IMR-90 (cell line): ENCODE data around the gene CIT. TPM values are rescaled to one million over a fixed set of nuclear protein-coding genes. Genes with fewer than 3 reads are reported as not detected.

Source experiments
- ATAC-seq: fragments of 200-7000 bp; cut with Tn5 transposase; 2 replicates; pipeline ENCODE4 v1.9.1; 2020; ENCODE audit warnings: low read depth, mild to moderate bottlenecking, moderate library complexity
- BruUV-seq: library from RNA; stranded (reverse); fragments of 400-500 nt; replicated peaks from 2 replicates; lab custom pipeline; 2021; lab: Mats Ljungman, UMichigan
- CTCF ChIA-PET: fragments of 300-600 bp; formaldehyde crosslinking; extraction: SDS; loops from one replicate; lab custom pipeline; 2021; ENCODE audit warnings: antibody characterized with exemption; lab: Yijun Ruan, JAX
- POLR2A ChIA-PET: fragments of 300-600 bp; sonication (Branson Sonifier 250); formaldehyde crosslinking; loops from one replicate; lab custom pipeline; 2022; ENCODE audit warnings: antibody characterized with exemption; ENCODE audit not compliant: unreplicated experiment; lab: Charles Lee
- DNase-seq: peaks from one replicate; pipeline ENCODE4 v3.0.0; 2013
- H2AFZ ChIP-seq: replicated peaks from 2 replicates; pipeline ENCODE3; 2013; ENCODE audit warnings: low read length, mild to moderate bottlenecking; ENCODE audit not compliant: poor library complexity
- H2AK5ac ChIP-seq: 2 replicates; pipeline ENCODE4 v1.6.1; 2013; ENCODE audit warnings: low read depth, low read length, inconsistent platforms
- H2AK9ac ChIP-seq: replicated peaks from 2 replicates; pipeline ENCODE3; 2013; ENCODE audit warnings: mild to moderate bottlenecking, low read depth, low read length, moderate library complexity; ENCODE audit not compliant: poor library complexity
- H2BK120ac ChIP-seq: 2 replicates; pipeline ENCODE4 v1.6.1; 2013; ENCODE audit warnings: low read depth, low read length, inconsistent platforms
- H2BK15ac ChIP-seq: 3 replicates; pipeline ENCODE4 v1.6.1; 2013; ENCODE audit warnings: low read depth, low read length, inconsistent platforms
- H2BK20ac ChIP-seq: 2 replicates; pipeline ENCODE4 v1.6.1; 2013; ENCODE audit warnings: low read depth, mild to moderate bottlenecking, inconsistent platforms, low read length, moderate library complexity
- H2BK5ac ChIP-seq: 2 replicates; pipeline ENCODE4 v1.6.1; 2013; ENCODE audit warnings: mild to moderate bottlenecking, low read depth, low read length, inconsistent platforms; ENCODE audit not compliant: poor library complexity, severe bottlenecking
- H3K14ac ChIP-seq: replicated peaks from 2 replicates; pipeline ENCODE4 v1.6.1; 2013; ENCODE audit warnings: low read depth, low read length, inconsistent platforms
- H3K18ac ChIP-seq: 2 replicates; pipeline ENCODE4 v1.6.1; 2013; ENCODE audit warnings: low read depth, low read length, control low read depth
- H3K23ac ChIP-seq: 2 replicates; pipeline ENCODE4 v1.6.1; 2013; ENCODE audit warnings: low read depth, low read length, inconsistent platforms
- H3K27ac ChIP-seq: 2 replicates; pipeline ENCODE4 v1.5.1; 2013; ENCODE audit warnings: mild to moderate bottlenecking, control low read depth, low read length; ENCODE audit not compliant: insufficient read depth
- H3K27me3 ChIP-seq: 2 replicates; pipeline ENCODE4 v1.6.1; 2013; ENCODE audit warnings: low read length; ENCODE audit not compliant: control insufficient read depth, insufficient read depth
- H3K36me3 ChIP-seq: 2 replicates; pipeline ENCODE4 v1.6.1; 2013; ENCODE audit warnings: low read length, mixed read lengths; ENCODE audit not compliant: control insufficient read depth, insufficient read depth
- H3K4ac ChIP-seq: 2 replicates; pipeline ENCODE4 v1.6.1; 2013; ENCODE audit warnings: low read depth, low read length, inconsistent platforms
- H3K4me1 ChIP-seq: 2 replicates; pipeline ENCODE4 v1.6.1; 2013; ENCODE audit warnings: low read length, mixed read lengths; ENCODE audit not compliant: control insufficient read depth, insufficient read depth
- H3K4me2 ChIP-seq: 2 replicates; pipeline ENCODE4 v1.6.1; 2013; ENCODE audit warnings: low read depth, mild to moderate bottlenecking, control low read depth, low read length, moderate library complexity
- H3K4me3 ChIP-seq: 2 replicates; pipeline ENCODE4 v1.5.1; 2013; ENCODE audit warnings: low read depth, mild to moderate bottlenecking, control low read depth, low read length, moderate library complexity; ENCODE audit not compliant: insufficient read depth
- H3K56ac ChIP-seq: 2 replicates; pipeline ENCODE4 v1.6.1; 2013; ENCODE audit warnings: low read length, inconsistent platforms; ENCODE audit not compliant: insufficient read depth; ENCODE audit errors: extremely low read depth
- H3K79me1 ChIP-seq, 2 experiments: 2 replicates each; pipeline ENCODE4 v1.6.1; 2013; ENCODE audit warnings: low read length in 2 of 2, inconsistent platforms in 1 of 2, low read depth in 1 of 2
- H3K9ac ChIP-seq: 2 replicates; pipeline ENCODE4 v1.6.1; 2013; ENCODE audit warnings: low read depth, low read length, control low read depth
- H3K9me1 ChIP-seq: 2 replicates; pipeline ENCODE4 v1.6.1; 2013; ENCODE audit warnings: low read length, inconsistent platforms; ENCODE audit not compliant: insufficient read depth
- H3K9me3 ChIP-seq: 2 replicates; pipeline ENCODE4 v1.6.1; 2013; ENCODE audit warnings: low read length; ENCODE audit not compliant: control insufficient read depth, insufficient read depth
- H4K20me1 ChIP-seq: 2 replicates; pipeline ENCODE4 v1.6.1; 2013; ENCODE audit warnings: low read length, inconsistent platforms; ENCODE audit not compliant: insufficient read depth
- H4K5ac ChIP-seq: 2 replicates; pipeline ENCODE4 v1.6.1; 2013; ENCODE audit warnings: mild to moderate bottlenecking, low read depth, low read length, control low read depth
- H4K8ac ChIP-seq, 2 experiments: 2 replicates each; pipeline ENCODE4 v1.6.1; 2013; ENCODE audit warnings: low read depth in 2 of 2, low read length in 2 of 2, control low read depth in 1 of 2, inconsistent platforms in 1 of 2
- H4K91ac ChIP-seq: 2 replicates; pipeline ENCODE4 v1.6.1; 2013; ENCODE audit warnings: low read depth, low read length, inconsistent platforms; ENCODE audit not compliant: insufficient read depth
- BHLHE40 ChIP-seq: fragments of 150-350 bp; IDR thresholded peaks from 2 replicates; pipeline ENCODE4 v1.6.1; 2016; ENCODE audit warnings: mild to moderate bottlenecking, low read depth, low read length
- CEBPB ChIP-seq: IDR thresholded peaks from 2 replicates; pipeline ENCODE4 v1.6.1; 2012; ENCODE audit warnings: low read depth, low read length, improper control_type of control experiment
- FOS ChIP-seq: fragments of 150-350 bp; IDR thresholded peaks from 2 replicates; pipeline ENCODE4 v1.6.1; 2016; ENCODE audit warnings: low read depth, low read length
- MXI1 ChIP-seq: IDR thresholded peaks from 2 replicates; pipeline ENCODE4 v1.6.1; 2012; ENCODE audit warnings: low read depth, mild to moderate bottlenecking, low read length, moderate library complexity, borderline replicate concordance
- NFE2L2 ChIP-seq: fragments of 150-350 bp; IDR thresholded peaks from 2 replicates; pipeline ENCODE4 v1.6.1; 2016; ENCODE audit warnings: low read depth, mild to moderate bottlenecking, low read length
- RAD21 ChIP-seq: IDR thresholded peaks from 2 replicates; pipeline ENCODE4 v1.6.1; 2012; ENCODE audit warnings: low read length, improper control_type of control experiment
- RCOR1 ChIP-seq: IDR thresholded peaks from 2 replicates; pipeline ENCODE4 v1.6.1; 2012; ENCODE audit warnings: mild to moderate bottlenecking, low read length, improper control_type of control experiment; ENCODE audit not compliant: insufficient replicate concordance
- RFX5 ChIP-seq: IDR thresholded peaks from 2 replicates; pipeline ENCODE4 v1.8.0; 2012; ENCODE audit warnings: low read depth, mild to moderate bottlenecking, low read length, moderate library complexity
- SMC3 ChIP-seq: fragments of 150-350 bp; IDR thresholded peaks from 2 replicates; pipeline ENCODE4 v1.6.1; 2016; ENCODE audit warnings: low read depth, mild to moderate bottlenecking, antibody characterized with exemption, low read length, moderate library complexity
- WGBS, 2 experiments: methylation state at CpG; one replicate each; pipeline versions ENCODE4 v1.1.5 to v1.1.7; 2013; ENCODE audit warnings: missing lambda C conversion rate in 2 of 2; ENCODE audit not compliant: insufficient read length in 1 of 2; ENCODE audit errors: extremely low coverage in 2 of 2; 5-methylcytosine and 5-hydroxymethylcytosine counted together
- dilution Hi-C: fragments of 300-500 bp; cut with HindIII; formaldehyde crosslinking; loops from one replicate; pipeline ENCODE4 v1.14.3; 2018; ENCODE audit warnings: low sequenced_read_pairs; ENCODE audit not compliant: unreplicated experiment
- in situ Hi-C: fragments of 300-500 bp; cut with MboI; formaldehyde crosslinking; loops from 3 replicates; pipeline ENCODE4 v1.14.3; 2019; ENCODE audit warnings: low sequenced_read_pairs, inconsistent platforms, mixed read lengths
- intact Hi-C: fragments of 100-400 bp; cut with micrococcal nuclease; formaldehyde crosslinking; loops from 2 replicates; pipeline ENCODE4 v1.10.0; 2022
- polyA plus RNA-seq, 3 experiments: library from polyadenylated mRNA; depleted of rRNA; stranded (reverse); fragments of >200 nt; gene quantifications; 2 replicates each; pipeline ENCODE4 v1.2.3, GENCODE V29; 2012; ENCODE audit warnings: low replicate concordance in 1 of 3
- total RNA-seq: library from RNA; depleted of rRNA; stranded (reverse); fragments of >200 nt; gene quantifications from 2 replicates; pipeline ENCODE4 v1.2.3, GENCODE V29; 2012
- TF ChIP-seq, protein P1 (sequence below): fragments of 150-350 bp; IDR thresholded peaks from 2 replicates; pipeline ENCODE4 v1.6.1; 2016; ENCODE audit warnings: low read depth, mild to moderate bottlenecking, low read length, moderate library complexity, borderline replicate concordance

Gene CIT
- total and polyA plus RNA-seq, 2 of the 4 experiments (the other 2 are of a cell fraction): 13.1 to 21.0 TPM

DNA sequence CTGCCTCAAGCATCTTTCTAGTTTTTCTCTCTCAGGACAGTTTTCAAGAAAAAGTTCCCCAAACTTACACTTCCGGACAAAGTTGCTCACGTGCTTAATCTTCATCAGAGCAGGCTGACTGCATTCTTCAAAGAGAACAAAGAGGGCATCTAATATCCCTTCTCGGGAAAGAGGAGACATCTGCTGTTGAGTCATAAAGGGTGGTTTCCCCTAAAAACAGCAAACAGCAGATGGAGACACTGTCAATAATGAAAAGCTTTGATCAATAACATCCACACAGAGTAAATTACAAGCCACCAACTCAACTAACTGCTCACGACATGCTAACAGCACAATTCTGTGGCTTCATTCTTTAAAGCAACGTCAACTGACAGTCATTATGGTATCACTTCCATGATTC lies 8.1 kb downstream of the CIT start:
- H3K36me3 ChIP-seq: peaks cover 2% of the 10 kb centered on the region; the same call in 1 of the 2 replicates
- H3K9ac ChIP-seq: no peak overlapping the region
- dilution Hi-C loops (no loop called here), in situ Hi-C loops (no loop called here), intact Hi-C loops (no loop called here)
- no peak overlapping the region for H2AK9ac ChIP-seq
- no peaks in the 10 kb centered on the region for H3K9me3 ChIP-seq
- ChIA-PET POLR2A (no interaction called here), CTCF (no interaction called here)
- H2AFZ ChIP-seq: peak overlapping the region; percentile 72
- peak overlapping the region; percentile 47; the same call in 1 of the 2 replicates for H3K4ac ChIP-seq
- BruUV-seq: no TSS peak
- H4K5ac ChIP-seq: peak overlapping the region; percentile 76
- H3K27me3 ChIP-seq: no peaks in the 10 kb centered on the region
- no peak overlapping the region for H3K27ac ChIP-seq
- peak overlapping the region; percentile 40; the same call in 1 of the 2 replicates for H3K18ac ChIP-seq
- no peaks in the 10 kb centered on the region for H4K20me1 ChIP-seq
- 0 out of 2 replicates have a peak, but pooled peaks cover 2% of the 10 kb centered on the region for H3K4me1 ChIP-seq
- no peak overlapping the region for H3K56ac ChIP-seq
- 0 out of 2 replicates have a peak overlapping the region, but pooled peaks have one; percentile 11 for H3K14ac ChIP-seq
- 0 out of 2 replicates have a peak, but pooled peaks cover 2% of the 10 kb centered on the region for H3K9me1 ChIP-seq
- 0 out of 2 replicates have a peak overlapping the region, but pooled peaks have one; percentile 7 for H2AK5ac ChIP-seq
- H3K4me2 ChIP-seq: no peak overlapping the region
- no CpG with 5 or more reads among the region's 5 CpGs for WGBS, 2 experiments
- H2BK5ac ChIP-seq: peak overlapping the region; percentile 54
- ATAC-seq (peak; percentile 27; the same call in 1 of the 2 replicates), DNase-seq (peak; percentile 54)
- peak overlapping the region; percentile 57 to 88 for H4K8ac ChIP-seq
- no peak overlapping the region for H3K4me3 ChIP-seq
- H2BK20ac ChIP-seq: peak overlapping the region; percentile 13; the same call in 1 of the 2 replicates
- no peak overlapping the region for H3K23ac ChIP-seq
- H4K91ac ChIP-seq: peak overlapping the region; percentile 59; the same call in 1 of the 2 replicates
- peaks cover 15% of the 10 kb centered on the region in 2 experiments for H3K79me1 ChIP-seq
- no peak overlapping the region for H2BK15ac ChIP-seq
- peak overlapping the region; percentile 35 for H2BK120ac ChIP-seq
- TF ChIP-seq FOS: no peak
- TF ChIP-seq RAD21: no peak
- TF ChIP-seq RFX5: no peak
- TF ChIP-seq CEBPB: no peak
- no peak for TF ChIP-seq NFE2L2
- no peak for TF ChIP-seq MXI1
- TF ChIP-seq BHLHE40: no peak
- TF ChIP-seq, protein P1, sequence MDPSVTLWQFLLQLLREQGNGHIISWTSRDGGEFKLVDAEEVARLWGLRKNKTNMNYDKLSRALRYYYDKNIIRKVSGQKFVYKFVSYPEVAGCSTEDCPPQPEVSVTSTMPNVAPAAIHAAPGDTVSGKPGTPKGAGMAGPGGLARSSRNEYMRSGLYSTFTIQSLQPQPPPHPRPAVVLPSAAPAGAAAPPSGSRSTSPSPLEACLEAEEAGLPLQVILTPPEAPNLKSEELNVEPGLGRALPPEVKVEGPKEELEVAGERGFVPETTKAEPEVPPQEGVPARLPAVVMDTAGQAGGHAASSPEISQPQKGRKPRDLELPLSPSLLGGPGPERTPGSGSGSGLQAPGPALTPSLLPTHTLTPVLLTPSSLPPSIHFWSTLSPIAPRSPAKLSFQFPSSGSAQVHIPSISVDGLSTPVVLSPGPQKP: no peak
- no peak for TF ChIP-seq RCOR1
- no peak for TF ChIP-seq SMC3
